ENCODE data around the gene FBLN5.

The FBLN5 gene

DNA sequence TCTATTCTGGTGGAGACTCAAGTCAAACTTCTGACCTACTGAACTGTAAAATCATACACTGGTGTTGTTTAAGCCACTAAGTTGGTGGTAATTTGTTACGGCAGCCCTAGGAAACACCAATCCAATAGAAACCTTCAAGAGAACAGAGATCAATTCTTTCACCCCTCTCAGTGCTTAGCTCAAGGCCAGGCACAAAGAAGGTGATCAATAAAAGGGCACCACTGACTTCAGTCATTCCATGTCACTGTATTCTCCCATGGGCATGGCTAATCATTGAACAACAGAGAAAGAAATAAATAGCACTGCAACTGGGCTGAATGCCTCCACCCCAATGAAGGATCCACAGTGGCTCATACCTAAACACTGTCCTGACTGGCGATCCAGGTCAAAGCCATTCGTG lies 7.3 kb downstream of the FBLN5 start:
- Histone ChIP-seq H3K27ac (ENCODE audit: low read depth, low read length) (no peak overlapping the region), H3K9me2 (replicated peaks; ENCODE audit: control insufficient read depth, low read length) (no peaks in the 10 kb centered on the region), H3F3A (ENCODE audit: control insufficient read depth, insufficient read depth) (no peaks in the 10 kb centered on the region), H3K36me3 (ENCODE audit: control insufficient read depth, low read length) (no peaks in the 10 kb centered on the region), H3K4me1 (ENCODE audit: control insufficient read depth, low read length) (no peaks in the 10 kb centered on the region), H3K9me3 (ENCODE audit: control insufficient read depth, insufficient read depth, low read length) (no peaks in the 10 kb centered on the region), H3K4me2 (ENCODE audit: low read length) (no peak overlapping the region), H3K4me3 (ENCODE audit: low read length) (no peak overlapping the region), H3K27me3 (ENCODE audit: control insufficient read depth, low read length) (no peaks in the 10 kb centered on the region), H3K79me2 (ENCODE audit: control insufficient read depth, low read length) (no peaks in the 10 kb centered on the region), H4K20me1 (ENCODE audit: control insufficient read depth, insufficient read depth, low read depth, low read length) (no peaks in the 10 kb centered on the region)
- TF ChIP-seq CTCF (IDR thresholded peaks at IDR 0.05; ENCODE audit: low read depth, low read length, poor library complexity, severe bottlenecking) (no peak), EZH2phosphoT487 (IDR thresholded peaks at IDR 0.05; ENCODE audit: borderline replicate concordance, low read length) (no peak)

DNA sequence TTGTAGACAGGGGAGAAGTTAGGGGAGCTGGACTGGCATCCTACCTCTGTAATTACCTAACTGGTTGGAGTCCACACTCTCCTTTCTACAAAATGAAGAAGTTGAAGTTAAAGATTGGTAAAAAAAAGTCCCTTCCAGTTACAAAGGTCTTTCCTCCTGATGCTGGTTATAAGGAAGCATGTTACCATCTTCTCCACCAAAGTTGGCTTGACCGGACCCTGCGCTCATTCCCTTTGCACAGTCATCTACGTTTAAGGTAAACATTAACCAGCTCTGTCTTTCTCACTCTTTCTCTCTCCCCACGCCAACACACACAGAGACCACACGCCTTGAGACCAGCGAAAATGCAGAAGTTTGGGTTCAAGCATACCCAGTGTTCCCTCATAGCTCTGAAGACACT lies 11.9 kb downstream of the FBLN5 start:
- TF ChIP-seq CTCF (IDR thresholded peaks at IDR 0.05; ENCODE audit: low read depth, low read length, poor library complexity, severe bottlenecking) (no peak), EZH2phosphoT487 (IDR thresholded peaks at IDR 0.05; ENCODE audit: borderline replicate concordance, low read length) (no peak)
- H3K36me3 ChIP-seq (ENCODE audit: control insufficient read depth, low read length), result no peaks in the 10 kb centered on the region
- H3K9me2 ChIP-seq (replicated peaks; ENCODE audit: control insufficient read depth, low read length), result no peaks in the 10 kb centered on the region
- H3K27me3 ChIP-seq (ENCODE audit: control insufficient read depth, low read length), result no peaks in the 10 kb centered on the region
- H3K79me2 ChIP-seq (ENCODE audit: control insufficient read depth, low read length), result no peaks in the 10 kb centered on the region
- H4K20me1 ChIP-seq (ENCODE audit: control insufficient read depth, insufficient read depth, low read depth, low read length), result no peaks in the 10 kb centered on the region
- H3K9me3 ChIP-seq (ENCODE audit: control insufficient read depth, insufficient read depth, low read length), result no peaks in the 10 kb centered on the region
- H3F3A ChIP-seq (ENCODE audit: control insufficient read depth, insufficient read depth), result no peaks in the 10 kb centered on the region
- no peak overlapping the region for H3K4me3 ChIP-seq (ENCODE audit: low read length)
- no peak overlapping the region for H3K4me2 ChIP-seq (ENCODE audit: low read length)
- no peak overlapping the region for H3K27ac ChIP-seq (ENCODE audit: low read depth, low read length)
- H3K4me1 ChIP-seq (ENCODE audit: control insufficient read depth, low read length), result no peaks in the 10 kb centered on the region

DNA sequence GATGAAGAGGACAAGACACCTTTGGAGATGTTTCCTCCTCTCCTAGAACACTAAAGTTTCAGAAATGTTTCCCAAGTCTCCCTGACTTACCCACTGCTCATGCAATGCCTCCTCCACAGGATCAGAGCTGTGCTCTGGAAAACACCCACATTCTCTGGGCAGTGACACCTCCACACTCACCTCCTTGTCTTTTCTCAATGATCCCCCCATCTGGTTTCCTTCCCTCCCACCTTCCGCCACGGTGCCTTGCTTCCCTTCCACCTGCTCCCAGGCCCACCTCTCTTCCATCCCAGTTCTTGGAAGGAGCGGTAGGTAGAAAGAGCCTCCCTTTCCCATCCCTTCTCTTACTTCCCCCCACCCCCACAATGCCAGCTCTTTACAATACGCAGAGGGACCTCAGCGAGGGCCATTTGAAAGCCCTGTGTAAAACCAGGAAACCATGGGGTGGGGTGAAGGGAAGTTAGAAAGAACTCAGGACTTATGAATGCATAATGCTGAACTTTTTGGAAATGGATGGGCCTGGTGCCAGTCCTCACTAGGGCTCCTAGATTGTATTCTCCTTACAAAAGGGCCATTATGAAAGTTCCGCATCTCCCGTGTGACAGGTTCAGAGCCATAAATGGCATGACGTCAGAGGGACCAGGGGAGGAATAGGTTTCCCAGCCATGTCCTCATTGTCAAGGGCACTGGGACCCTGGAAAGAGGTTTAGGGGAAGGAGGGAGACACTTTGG lies 12.8 kb downstream of the FBLN5 start:
- no peaks in the 10 kb centered on the region for H3K9me3 ChIP-seq (ENCODE audit: control insufficient read depth, insufficient read depth, low read length)
- H3K9me2 ChIP-seq (replicated peaks; ENCODE audit: control insufficient read depth, low read length), result no peaks in the 10 kb centered on the region
- no peak overlapping the region for H3K4me3 ChIP-seq (ENCODE audit: low read length)
- H3K79me2 ChIP-seq (ENCODE audit: control insufficient read depth, low read length), result no peaks in the 10 kb centered on the region
- no peaks in the 10 kb centered on the region for H3F3A ChIP-seq (ENCODE audit: control insufficient read depth, insufficient read depth)
- H3K27me3 ChIP-seq (ENCODE audit: control insufficient read depth, low read length), result no peaks in the 10 kb centered on the region
- H3K4me2 ChIP-seq (ENCODE audit: low read length), result no peak overlapping the region
- no peaks in the 10 kb centered on the region for H3K36me3 ChIP-seq (ENCODE audit: control insufficient read depth, low read length)
- TF ChIP-seq EZH2phosphoT487 (IDR thresholded peaks at IDR 0.05; ENCODE audit: borderline replicate concordance, low read length), result no peak
- TF ChIP-seq CTCF (IDR thresholded peaks at IDR 0.05; ENCODE audit: low read depth, low read length, poor library complexity, severe bottlenecking), result no peak
- H4K20me1 ChIP-seq (ENCODE audit: control insufficient read depth, insufficient read depth, low read depth, low read length), result no peaks in the 10 kb centered on the region
- no peak overlapping the region for H3K27ac ChIP-seq (ENCODE audit: low read depth, low read length)
- no peaks in the 10 kb centered on the region for H3K4me1 ChIP-seq (ENCODE audit: control insufficient read depth, low read length)
